ENCODE results near the gene TMEM39B. TPM values are rescaled to one million over a fixed set of nuclear protein-coding genes. Genes with fewer than 3 reads are reported as not detected.
A peak's percentile ranks its signal among the peaks of the same experiment; 100 is the strongest.

TMEM39B gene
- total RNA-seq (2014; rRNA removed; shearing (Covaris generic)) = 11.1 and 14.3 TPM in 2 replicates

GRCh38 chr1:32072622-32073298, at the start of gene TMEM39B:
TSS of gene TMEM39B (plus strand) at chr1:32072939. CDS start at chr1:32073048, 109 bp downstream.
- H3K36me3 ChIP-seq (replicated peaks; ENCODE audit: control insufficient read depth, insufficient read depth, low read length) = peaks cover 17% of the 10 kb centered on the region
- peak within 1 kb of the TSS; percentile 96 for H3K4me3 ChIP-seq (ENCODE audit: insufficient read depth, low read depth, low read length)
- H3K27me3 ChIP-seq (ENCODE audit: control insufficient read depth, insufficient read depth, low read length) = no peaks in the 10 kb centered on the region
- peak; percentile 96 for DNase-seq

GRCh38 chr1:32023351-32023750, 49.4 kb upstream of the TMEM39B start:
- H3K27me3 ChIP-seq (ENCODE audit: control insufficient read depth, insufficient read depth, low read length) = no peaks in the 10 kb centered on the region
- peaks cover 3% of the 10 kb centered on the region for H3K36me3 ChIP-seq (replicated peaks; ENCODE audit: control insufficient read depth, insufficient read depth, low read length)
- DNase-seq = no peak
- no peak overlapping the region for H3K4me3 ChIP-seq (ENCODE audit: insufficient read depth, low read depth, low read length)

DNA sequence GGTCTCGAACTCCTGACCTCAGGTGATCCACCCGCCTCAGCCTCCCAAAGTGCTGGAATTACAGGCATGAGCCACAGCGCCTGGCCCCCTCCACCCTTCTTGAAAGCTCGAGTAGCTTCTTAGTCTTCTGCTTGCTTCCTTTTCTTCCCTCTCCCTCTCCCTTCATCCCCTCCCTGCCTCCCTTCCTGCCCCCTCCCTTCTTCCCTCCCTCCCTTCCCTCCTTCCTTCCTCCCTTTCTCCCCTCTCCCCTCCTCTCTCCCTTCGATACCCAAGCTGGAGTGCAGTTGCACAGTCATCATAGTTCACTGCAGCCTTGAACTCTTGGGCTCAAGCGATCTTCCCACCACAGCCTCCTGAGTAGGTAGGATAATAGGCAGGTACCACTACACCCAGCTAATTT, 47.2 kb upstream of the TMEM39B start:
- Histone ChIP-seq H3K27me3 (ENCODE audit: control insufficient read depth, insufficient read depth, low read length) (no peaks in the 10 kb centered on the region), H3K36me3 (replicated peaks; ENCODE audit: control insufficient read depth, insufficient read depth, low read length) (peaks cover 1% of the 10 kb centered on the region), H3K4me3 (ENCODE audit: insufficient read depth, low read depth, low read length) (no peak overlapping the region)
- no peak for DNase-seq

DNA sequence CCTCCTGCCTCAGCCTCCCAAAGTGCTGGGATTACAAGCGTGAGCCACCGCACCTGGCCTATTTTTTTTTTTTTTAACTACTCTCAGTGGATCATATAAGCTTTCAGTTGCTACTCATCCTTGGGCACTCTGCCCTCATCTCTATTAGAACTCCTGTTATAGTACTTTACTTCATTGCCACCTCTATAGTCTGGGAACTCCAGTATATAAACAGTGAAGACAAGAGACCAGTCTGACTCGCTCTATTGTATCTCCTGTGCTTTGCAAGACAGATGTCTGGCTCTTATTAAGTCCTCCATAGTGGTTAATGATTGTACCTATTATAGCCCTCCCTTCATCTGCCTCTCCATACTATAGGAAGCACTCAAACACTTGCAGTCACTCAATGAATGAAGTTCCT, 44.0 kb upstream of the TMEM39B start:
- no peaks in the 10 kb centered on the region for H3K27me3 ChIP-seq (ENCODE audit: control insufficient read depth, insufficient read depth, low read length)
- no peak for DNase-seq
- H3K36me3 ChIP-seq (replicated peaks; ENCODE audit: control insufficient read depth, insufficient read depth, low read length) = peaks cover 13% of the 10 kb centered on the region
- H3K4me3 ChIP-seq (ENCODE audit: insufficient read depth, low read depth, low read length) = no peak overlapping the region

DNA sequence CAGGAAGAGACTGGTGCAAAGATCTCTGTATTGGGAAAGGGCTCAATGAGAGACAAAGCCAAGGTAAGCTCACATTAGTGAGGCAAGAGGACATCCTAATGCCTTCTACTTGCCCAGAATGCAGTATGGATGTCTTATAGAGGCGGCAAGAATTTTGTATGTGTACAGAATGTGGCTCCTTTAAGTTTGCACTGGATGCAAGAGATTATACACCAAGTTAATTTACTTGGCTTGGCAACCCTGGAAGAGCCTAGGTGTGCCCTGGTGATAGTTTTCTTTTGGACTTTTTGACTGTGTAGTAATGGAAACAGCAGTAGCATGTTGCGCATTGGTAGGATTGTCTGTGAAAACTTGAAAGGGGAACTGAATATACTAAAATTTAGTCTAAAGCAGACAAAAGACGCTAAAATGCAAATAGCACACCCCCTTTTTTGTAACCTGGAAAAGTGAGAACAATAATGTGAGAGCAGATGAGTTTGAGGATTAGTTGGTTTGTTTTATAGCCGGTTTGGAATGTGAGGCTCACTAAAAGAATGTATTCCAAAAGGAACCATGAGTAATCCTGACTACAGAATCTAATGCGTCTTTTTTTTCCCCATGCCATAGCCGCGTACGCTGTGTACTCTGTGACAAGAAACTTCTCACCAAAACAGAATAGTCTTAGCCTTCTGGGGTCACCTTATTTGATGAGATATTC, 41.0 kb upstream of the TMEM39B start:
- Histone ChIP-seq H3K4me3 (ENCODE audit: insufficient read depth, low read depth, low read length) (no peak overlapping the region), H3K27me3 (ENCODE audit: control insufficient read depth, insufficient read depth, low read length) (no peaks in the 10 kb centered on the region), H3K36me3 (replicated peaks; ENCODE audit: control insufficient read depth, insufficient read depth, low read length) (peaks cover 22% of the 10 kb centered on the region)
- DNase-seq = no peak

DNA sequence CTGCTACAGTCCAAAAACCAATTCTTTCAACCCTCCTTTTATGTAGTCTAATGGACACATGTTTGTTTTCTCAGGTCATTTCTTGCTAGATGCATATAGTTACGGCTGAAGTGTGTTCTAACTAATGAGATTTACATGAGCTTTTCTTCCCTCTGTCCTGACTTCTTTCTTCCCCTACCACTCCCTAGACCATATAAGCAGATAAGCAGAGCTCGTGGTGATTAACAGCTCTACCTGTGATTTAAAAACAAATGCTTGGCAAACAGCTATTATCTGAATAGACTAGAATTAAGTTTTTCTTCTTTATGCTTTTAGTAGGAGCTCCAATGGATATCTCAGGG, 40.5 kb upstream of the TMEM39B start:
- H3K4me3 ChIP-seq (ENCODE audit: insufficient read depth, low read depth, low read length) = no peak overlapping the region
- peaks cover 26% of the 10 kb centered on the region for H3K36me3 ChIP-seq (replicated peaks; ENCODE audit: control insufficient read depth, insufficient read depth, low read length)

DNA sequence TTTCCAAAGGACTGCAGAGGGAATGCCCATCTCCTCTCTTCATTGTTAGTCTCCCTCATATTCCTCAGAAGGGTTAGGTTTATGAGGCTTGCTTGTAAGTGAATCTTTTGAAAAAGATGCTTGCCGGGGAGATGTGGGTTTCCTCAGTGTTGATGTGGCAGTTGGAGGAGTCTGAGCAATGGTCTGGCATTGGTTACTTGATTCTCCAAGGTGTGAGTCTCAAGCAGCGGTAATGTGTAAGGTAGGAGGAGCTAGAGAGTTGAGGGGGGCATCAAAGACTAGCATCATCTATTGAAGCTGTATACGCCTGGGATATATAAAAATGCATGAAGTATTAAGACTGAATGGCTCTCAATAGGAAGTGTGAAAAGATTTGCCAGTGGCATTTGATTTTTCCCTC, 37.6 kb upstream of the TMEM39B start:
- H3K36me3 ChIP-seq (replicated peaks; ENCODE audit: control insufficient read depth, insufficient read depth, low read length) = peaks cover 47% of the 10 kb centered on the region
- no peak for DNase-seq
- no peak overlapping the region for H3K4me3 ChIP-seq (ENCODE audit: insufficient read depth, low read depth, low read length)
- H3K27me3 ChIP-seq (ENCODE audit: control insufficient read depth, insufficient read depth, low read length) = no peaks in the 10 kb centered on the region

More for the DNA sequence above, 40.5 kb upstream of the TMEM39B start:
- no peaks in the 10 kb centered on the region for H3K27me3 ChIP-seq (ENCODE audit: control insufficient read depth, insufficient read depth, low read length)
- DNase-seq = no peak

- no peak for DNase-seq
- peaks cover 58% of the 10 kb centered on the region for H3K36me3 ChIP-seq (replicated peaks; ENCODE audit: control insufficient read depth, insufficient read depth, low read length)
- H3K27me3 ChIP-seq (ENCODE audit: control insufficient read depth, insufficient read depth, low read length) = no peaks in the 10 kb centered on the region
- no peak overlapping the region for H3K4me3 ChIP-seq (ENCODE audit: insufficient read depth, low read depth, low read length)
Observed at GRCh38 chr1:32040711-32041110, 32.0 kb upstream of the TMEM39B start.

DNA sequence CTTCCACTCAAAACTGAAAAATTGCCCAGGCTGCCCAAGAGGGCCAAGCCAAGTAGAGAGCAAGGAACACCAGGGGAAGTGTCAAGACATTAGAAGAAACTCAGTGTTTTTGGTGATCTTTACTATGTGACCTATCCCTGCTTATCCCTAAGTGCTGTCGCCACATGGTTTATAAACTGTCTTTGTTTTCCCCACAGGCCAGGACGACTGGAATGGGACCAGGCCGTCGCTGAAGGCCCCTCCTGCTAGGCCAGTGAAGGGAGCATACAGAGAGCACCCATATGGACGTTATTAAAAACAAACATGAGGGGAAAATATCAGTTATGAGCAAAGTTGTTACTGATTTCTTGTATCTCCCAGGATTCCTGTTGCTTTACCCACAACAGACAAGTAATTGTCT, 30.4 kb upstream of the TMEM39B start:
- Histone ChIP-seq H3K36me3 (replicated peaks; ENCODE audit: control insufficient read depth, insufficient read depth, low read length) (peaks cover 57% of the 10 kb centered on the region), H3K27me3 (ENCODE audit: control insufficient read depth, insufficient read depth, low read length) (no peaks in the 10 kb centered on the region), H3K4me3 (ENCODE audit: insufficient read depth, low read depth, low read length) (no peak overlapping the region)
- DNase-seq = no peak

DNA sequence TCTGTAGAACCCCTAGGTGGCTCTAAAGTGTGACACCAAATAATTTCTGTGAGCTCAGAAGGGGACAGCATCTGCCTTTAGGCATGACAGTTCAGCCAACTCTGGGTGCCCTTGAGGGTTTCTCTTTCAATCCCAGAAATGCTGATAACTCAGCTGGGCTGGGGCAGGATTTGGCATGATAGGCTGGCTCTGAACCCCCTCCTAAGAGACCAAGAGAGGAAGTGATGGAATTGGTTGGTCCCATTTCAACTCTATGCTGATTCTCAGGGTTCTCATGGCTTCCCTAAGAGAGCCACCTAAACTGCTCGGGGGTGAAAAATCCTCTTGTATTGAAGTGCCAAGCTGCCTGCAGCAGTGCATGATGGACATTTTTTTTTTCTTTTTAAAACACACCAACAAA, 28.5 kb upstream of the TMEM39B start:
- Histone ChIP-seq H3K36me3 (replicated peaks; ENCODE audit: control insufficient read depth, insufficient read depth, low read length) (peaks cover 51% of the 10 kb centered on the region), H3K27me3 (ENCODE audit: control insufficient read depth, insufficient read depth, low read length) (no peaks in the 10 kb centered on the region), H3K4me3 (ENCODE audit: insufficient read depth, low read depth, low read length) (no peak overlapping the region)
- DNase-seq = no peak

- Histone ChIP-seq H3K4me3 (ENCODE audit: insufficient read depth, low read depth, low read length) (no peak overlapping the region), H3K36me3 (replicated peaks; ENCODE audit: control insufficient read depth, insufficient read depth, low read length) (peaks cover 40% of the 10 kb centered on the region), H3K27me3 (ENCODE audit: control insufficient read depth, insufficient read depth, low read length) (no peaks in the 10 kb centered on the region)
- no peak for DNase-seq
Observed at GRCh38 chr1:32045772-32046171, 27.0 kb upstream of the TMEM39B start.

DNA sequence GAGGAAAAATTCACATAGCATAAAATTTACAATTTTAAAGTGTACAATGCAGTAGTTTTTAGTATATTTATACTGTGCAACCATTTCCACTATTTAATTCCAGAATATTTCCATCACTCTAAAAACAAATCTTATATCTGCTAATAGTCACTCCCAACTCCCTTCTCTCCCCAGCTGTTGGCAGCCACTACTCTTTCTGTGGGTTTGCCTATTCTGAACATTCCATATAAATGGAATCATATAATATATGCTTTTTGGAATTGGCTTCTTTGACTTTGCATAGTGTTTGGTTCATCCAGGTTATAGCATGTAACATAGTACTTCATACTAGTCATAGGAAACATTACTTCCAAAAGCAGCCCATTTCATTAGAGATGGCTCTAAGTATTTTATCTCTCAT, 25.0 kb upstream of the TMEM39B start:
- H3K4me3 ChIP-seq (ENCODE audit: insufficient read depth, low read depth, low read length) = no peak overlapping the region
- no peak for DNase-seq
- H3K27me3 ChIP-seq (ENCODE audit: control insufficient read depth, insufficient read depth, low read length) = no peaks in the 10 kb centered on the region
- H3K36me3 ChIP-seq (replicated peaks; ENCODE audit: control insufficient read depth, insufficient read depth, low read length) = peaks cover 40% of the 10 kb centered on the region

DNA sequence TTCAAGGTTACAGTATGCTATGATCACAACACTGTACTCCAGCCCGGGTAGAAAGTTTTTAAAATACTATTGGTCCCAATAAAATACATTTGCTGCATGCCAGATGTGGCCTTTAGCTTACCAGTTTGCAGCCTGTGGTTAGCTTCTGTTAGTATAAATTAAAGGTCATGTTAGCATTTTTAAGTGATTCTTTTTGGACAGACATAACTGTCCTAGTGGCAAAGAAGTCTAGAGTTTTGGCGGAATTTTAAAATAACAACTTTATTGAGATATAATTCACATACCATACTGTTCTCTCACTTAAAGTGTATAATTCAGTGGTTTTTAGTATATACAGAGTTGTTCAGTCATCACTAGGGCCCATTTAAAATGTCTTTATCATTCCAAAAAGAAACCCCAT, 24.3 kb upstream of the TMEM39B start:
- Histone ChIP-seq H3K4me3 (ENCODE audit: insufficient read depth, low read depth, low read length) (no peak overlapping the region), H3K36me3 (replicated peaks; ENCODE audit: control insufficient read depth, insufficient read depth, low read length) (peaks cover 39% of the 10 kb centered on the region), H3K27me3 (ENCODE audit: control insufficient read depth, insufficient read depth, low read length) (no peaks in the 10 kb centered on the region)
- DNase-seq = no peak

GRCh38 chr1:32051706-32052105, 21.0 kb upstream of the TMEM39B start:
- Histone ChIP-seq H3K36me3 (replicated peaks; ENCODE audit: control insufficient read depth, insufficient read depth, low read length) (peaks cover 45% of the 10 kb centered on the region), H3K27me3 (ENCODE audit: control insufficient read depth, insufficient read depth, low read length) (no peaks in the 10 kb centered on the region), H3K4me3 (ENCODE audit: insufficient read depth, low read depth, low read length) (no peak overlapping the region)
- DNase-seq = no peak

- H3K27me3 ChIP-seq (ENCODE audit: control insufficient read depth, insufficient read depth, low read length) = no peaks in the 10 kb centered on the region
- peaks cover 40% of the 10 kb centered on the region for H3K36me3 ChIP-seq (replicated peaks; ENCODE audit: control insufficient read depth, insufficient read depth, low read length)
- no peak for DNase-seq
- H3K4me3 ChIP-seq (ENCODE audit: insufficient read depth, low read depth, low read length) = no peak overlapping the region
Observed at GRCh38 chr1:32052887-32053286, 19.9 kb upstream of the TMEM39B start.

All from H7 (cell line).